Body of pancreas (tissue), 4 donors: ENCODE measurements around the gene PYGO2.

Experiments
- CTCF ChIP-seq, 7 experiments: fragments of 450-650 bp in 4 of 7; fragments of 200-600 bp in 3 of 7; sonication (generic) in 3 of 7; IDR thresholded peaks; one replicate each; pipeline ENCODE4 v1.5.1; 2016 to 2019; ENCODE audit warnings: antibody characterized with exemption in 7 of 7
- POLR2A ChIP-seq, 3 donors: fragments of 450-650 bp; IDR thresholded peaks; one replicate each; pipeline ENCODE4 v1.6.1; 2016; ENCODE audit warnings: antibody characterized with exemption in 3 of 3, mild to moderate bottlenecking in 2 of 3

GRCh38 chr1:155009742-155010141, 48.2 kb upstream of the PYGO2 start:
- TF ChIP-seq CTCF (IDR thresholded peaks at IDR 0.05) (no peak), POLR2A (IDR thresholded peaks at IDR 0.05) (no peak)
